Measurements from ENCODE around the gene CDC25B. TPM values are rescaled to one million over a fixed set of nuclear protein-coding genes. Genes with fewer than 3 reads are reported as not detected.
A peak's percentile ranks its signal among the peaks of the same experiment; 100 is the strongest.
"Not testable (repeated sequence)": the region's sequence is repeated elsewhere in the genome, so short reads cannot be mapped to it uniquely, and the experiment has no call there.

The CDC25B gene
- total RNA-seq, 3 donors from 2014 or later, result 32.8 to 40.8 (median 34.7) TPM

- no peak for ATAC-seq
- no peaks in the 10 kb centered on the region for H3K36me3 Mint-ChIP-seq (ENCODE audit: insufficient read depth)
- no peaks in the 10 kb centered on the region for H3K27me3 Mint-ChIP-seq (ENCODE audit: low read depth)
- H3K9me3 Mint-ChIP-seq, result no peaks in the 10 kb centered on the region
- peaks cover 66% of the 10 kb centered on the region for H3K4me1 Mint-ChIP-seq (ENCODE audit: low read depth)
- no peak for DNase-seq
- H3K4me3 Mint-ChIP-seq, result peak overlapping the region; percentile 60
These were observed 19.7 kb downstream of the CDC25B start for GRCh38 chr20:3815703-3816315.

GRCh38 chr20:3818155-3819151 is 22.3 kb downstream of the CDC25B start:
- H3K36me3 Mint-ChIP-seq (ENCODE audit: insufficient read depth), result peaks cover 4% of the 10 kb centered on the region
- peak overlapping the region; percentile 11 for H3K4me3 Mint-ChIP-seq
- no peaks in the 10 kb centered on the region for H3K9me3 Mint-ChIP-seq
- no peak for DNase-seq
- ATAC-seq, result no peak
- no peaks in the 10 kb centered on the region for H3K27me3 Mint-ChIP-seq (ENCODE audit: low read depth)
- H3K4me1 Mint-ChIP-seq (ENCODE audit: low read depth), result peaks cover 49% of the 10 kb centered on the region

- DNase-seq, result no peak
These were observed 23.4 kb downstream of the CDC25B start for GRCh38 chr20:3819411-3820047.

GRCh38 chr20:3820048-3820900 is 24.2 kb downstream of the CDC25B start, which contains the start of gene AP5S1:
Gene AP5S1 (plus strand): TSS chr20:3820547. CDS start chr20:3822118, 1,571 bp downstream.
- H3K4me1 Mint-ChIP-seq (ENCODE audit: low read depth), result peaks cover 37% of the 10 kb centered on the region
- DNase-seq, result peak; percentile 86
- H3K4me3 Mint-ChIP-seq, result peak within 1 kb of the TSS; percentile 84
- peak; percentile 91 to 93 for ATAC-seq
- peaks cover 4% of the 10 kb centered on the region for H3K36me3 Mint-ChIP-seq (ENCODE audit: insufficient read depth)
- H3K9me3 Mint-ChIP-seq, result no peaks in the 10 kb centered on the region
- no peaks in the 10 kb centered on the region for H3K27me3 Mint-ChIP-seq (ENCODE audit: low read depth)

More at GRCh38 chr20:3819411-3820047, 23.4 kb downstream of the CDC25B start:
- H3K36me3 Mint-ChIP-seq (ENCODE audit: insufficient read depth), result peaks cover 4% of the 10 kb centered on the region
- no peaks in the 10 kb centered on the region for H3K9me3 Mint-ChIP-seq
- no peak for ATAC-seq
- no peaks in the 10 kb centered on the region for H3K27me3 Mint-ChIP-seq (ENCODE audit: low read depth)
- H3K4me1 Mint-ChIP-seq (ENCODE audit: low read depth), result peaks cover 44% of the 10 kb centered on the region
- peak overlapping the region; percentile 84 for H3K4me3 Mint-ChIP-seq

GRCh38 chr20:3820901-3821727 is 25.0 kb downstream of the CDC25B start:
- Mint-ChIP-seq H3K4me3 (peak overlapping the region; percentile 84), H3K9me3 (no peaks in the 10 kb centered on the region), H3K4me1 (ENCODE audit: low read depth) (peaks cover 29% of the 10 kb centered on the region), H3K36me3 (ENCODE audit: insufficient read depth) (peaks cover 5% of the 10 kb centered on the region), H3K27me3 (ENCODE audit: low read depth) (no peaks in the 10 kb centered on the region)
- DNase-seq, result no peak
- no peak for ATAC-seq

GRCh38 chr20:3821996-3822395 is 25.9 kb downstream of the CDC25B start:
- Mint-ChIP-seq H3K9me3 (no peaks in the 10 kb centered on the region), H3K27me3 (ENCODE audit: low read depth) (no peaks in the 10 kb centered on the region), H3K36me3 (ENCODE audit: insufficient read depth) (peaks cover 8% of the 10 kb centered on the region), H3K4me1 (ENCODE audit: low read depth) (peaks cover 22% of the 10 kb centered on the region), H3K4me3 (peak overlapping the region; percentile 84)
- DNase-seq (no peak), ATAC-seq (no peak)

GRCh38 chr20:3823881-3824280 is 27.8 kb downstream of the CDC25B start:
- DNase-seq (no peak), ATAC-seq (no peak)
- peaks cover 17% of the 10 kb centered on the region for H3K4me1 Mint-ChIP-seq (ENCODE audit: low read depth)
- H3K27me3 Mint-ChIP-seq (ENCODE audit: low read depth), result no peaks in the 10 kb centered on the region
- no peak overlapping the region for H3K4me3 Mint-ChIP-seq
- no peaks in the 10 kb centered on the region for H3K9me3 Mint-ChIP-seq
- peaks cover 8% of the 10 kb centered on the region for H3K36me3 Mint-ChIP-seq (ENCODE audit: insufficient read depth)

GRCh38 chr20:3825526-3825925 is 29.4 kb downstream of the CDC25B start:
- no peak for DNase-seq
- H3K36me3 Mint-ChIP-seq (ENCODE audit: insufficient read depth), result peaks cover 8% of the 10 kb centered on the region
- no peak for ATAC-seq
- no peak overlapping the region for H3K4me3 Mint-ChIP-seq
- H3K27me3 Mint-ChIP-seq (ENCODE audit: low read depth), result no peaks in the 10 kb centered on the region
- peaks cover 7% of the 10 kb centered on the region for H3K4me1 Mint-ChIP-seq (ENCODE audit: low read depth)
- no peaks in the 10 kb centered on the region for H3K9me3 Mint-ChIP-seq

GRCh38 chr20:3826420-3826819 is 30.3 kb downstream of the CDC25B start:
- no peak overlapping the region for H3K4me3 Mint-ChIP-seq
- peaks cover 6% of the 10 kb centered on the region for H3K4me1 Mint-ChIP-seq (ENCODE audit: low read depth)
- no peaks in the 10 kb centered on the region for H3K27me3 Mint-ChIP-seq (ENCODE audit: low read depth)
- ATAC-seq (no peak), DNase-seq (no peak)
- no peaks in the 10 kb centered on the region for H3K9me3 Mint-ChIP-seq
- H3K36me3 Mint-ChIP-seq (ENCODE audit: insufficient read depth), result peaks cover 8% of the 10 kb centered on the region

GRCh38 chr20:3828798-3829197 is 32.7 kb downstream of the CDC25B start:
- DNase-seq (no peak), ATAC-seq (no peak)
- no peaks in the 10 kb centered on the region for H3K27me3 Mint-ChIP-seq (ENCODE audit: low read depth)
- no peaks in the 10 kb centered on the region for H3K4me1 Mint-ChIP-seq (ENCODE audit: low read depth)
- peaks cover 4% of the 10 kb centered on the region for H3K36me3 Mint-ChIP-seq (ENCODE audit: insufficient read depth)
- no peaks in the 10 kb centered on the region for H3K9me3 Mint-ChIP-seq
- no peak overlapping the region for H3K4me3 Mint-ChIP-seq

- H3K27me3 Mint-ChIP-seq (ENCODE audit: low read depth); ATAC-seq; H3K9me3 Mint-ChIP-seq; DNase-seq; H3K4me1 Mint-ChIP-seq (ENCODE audit: low read depth); H3K36me3 Mint-ChIP-seq (ENCODE audit: insufficient read depth); H3K4me3 Mint-ChIP-seq: not testable (repeated sequence)
These were observed 33.8 kb downstream of the CDC25B start for GRCh38 chr20:3829891-3830290.

GRCh38 chr20:3836132-3836531 is 40.0 kb downstream of the CDC25B start:
- Mint-ChIP-seq H3K27me3 (ENCODE audit: low read depth) (no peaks in the 10 kb centered on the region), H3K9me3 (no peaks in the 10 kb centered on the region), H3K4me3 (no peak overlapping the region), H3K4me1 (ENCODE audit: low read depth) (peaks cover 3% of the 10 kb centered on the region), H3K36me3 (ENCODE audit: insufficient read depth) (no peaks in the 10 kb centered on the region)
- ATAC-seq (no peak), DNase-seq (no peak)

GRCh38 chr20:3839328-3839727 is 43.2 kb downstream of the CDC25B start:
- no peaks in the 10 kb centered on the region for H3K36me3 Mint-ChIP-seq (ENCODE audit: insufficient read depth)
- DNase-seq (no peak), ATAC-seq (no peak)
- no peaks in the 10 kb centered on the region for H3K27me3 Mint-ChIP-seq (ENCODE audit: low read depth)
- H3K9me3 Mint-ChIP-seq, result no peaks in the 10 kb centered on the region
- H3K4me1 Mint-ChIP-seq (ENCODE audit: low read depth), result peaks cover 3% of the 10 kb centered on the region
- no peak overlapping the region for H3K4me3 Mint-ChIP-seq

Measured in activated T-cell treated with anti-CD3 and anti-CD28 coated beads, Interleukin-2, amount 50 U/mL, for 4 hours (primary cell).